A549 (cell line): ENCODE measurements around the gene TOM1L2. TPM values are rescaled to one million over a fixed set of nuclear protein-coding genes. Genes with fewer than 3 reads are reported as not detected.
"Not testable (repeated sequence)": the region's sequence is repeated elsewhere in the genome, so short reads cannot be mapped to it uniquely, and the experiment has no call there.

ENCODE experiments used
- ATAC-seq, 2 experiments: fragments of 200-7000 bp in 1 of 2; fragments of >200 bp in 1 of 2; cut with Nextera tagmentation in 1 of 2; cut with Tn5 transposase in 1 of 2; 3 replicates each; pipeline versions ENCODE4 v1.8.0 to v1.9.1; 2018 to 2020; ENCODE audit warnings: mild to moderate bottlenecking in 1 of 2, moderate library complexity in 1 of 2
- CTCF ChIA-PET: fragments of 300-600 bp; sonication (Branson Sonifier 250); formaldehyde crosslinking; extraction: SDS; loops from one replicate; lab custom pipeline; 2021; ENCODE audit warnings: antibody characterized with exemption, inconsistent platforms; lab: Yijun Ruan, JAX
- POLR2A ChIA-PET: fragments of 350-600 bp; formaldehyde crosslinking; extraction: SDS; loops from one replicate; lab custom pipeline; 2021; ENCODE audit warnings: antibody characterized with exemption, inconsistent platforms; lab: Yijun Ruan, JAX
- DNase-seq, 2 experiments: peaks; one replicate each; pipeline versions ENCODE4 v3.0.0 to v3.0.0-alpha.2; 2011 to 2016; ENCODE audit warnings: low read depth in 1 of 2, low spot score in 1 of 2
- FAIRE-seq: peaks from 2 replicates; lab custom pipeline; 2011; peaks lifted over from hg19 to GRCh38; lab: Jason Lieb, UNC
- H3K27ac ChIP-seq, 2 experiments: fragments of >200 bp; sonication (Bioruptor Twin); formaldehyde crosslinking; 3 replicates each; pipeline ENCODE4 v1.5.1; 2016 to 2017
- H3K4me1 ChIP-seq: fragments of >200 bp; sonication (Bioruptor Twin); formaldehyde crosslinking; 3 replicates; pipeline ENCODE4 v1.6.1; 2016
- H3K4me2 ChIP-seq: fragments of >200 bp; sonication (Bioruptor Twin); formaldehyde crosslinking; 3 replicates; pipeline ENCODE4 v1.6.1; 2016
- H3K4me3 ChIP-seq: fragments of >200 bp; sonication (Bioruptor Twin); formaldehyde crosslinking; 3 replicates; pipeline ENCODE4 v1.5.1; 2016
- H3K9me3 ChIP-seq: fragments of >200 bp; sonication (Bioruptor Twin); formaldehyde crosslinking; 3 replicates; pipeline ENCODE4 v1.6.1; 2016
- CHD2 ChIP-seq: fragments of 150-350 bp; IDR thresholded peaks from 2 replicates; pipeline ENCODE4 v1.6.1; 2014; ENCODE audit warnings: low read length; ENCODE audit not compliant: partially characterized antibody
- CHD4 ChIP-seq: fragments of 200-600 bp; sonication (generic); IDR thresholded peaks from 2 replicates; pipeline ENCODE4 v1.6.1; 2016; ENCODE audit warnings: antibody characterized with exemption, mild to moderate bottlenecking, borderline replicate concordance
- CTCF ChIP-seq: fragments of >200 bp; sonication (Bioruptor Twin); formaldehyde crosslinking; IDR thresholded peaks from 3 replicates; pipeline ENCODE4 v1.5.1; 2016
- EHF ChIP-seq: fragments of 250-450 bp; sonication (Bioruptor Pico); IDR thresholded peaks from 2 replicates; pipeline ENCODE4 v1.5.0; 2020; ENCODE audit warnings: mild to moderate bottlenecking
- EHMT2 ChIP-seq: fragments of 200-600 bp; sonication (generic); IDR thresholded peaks from 2 replicates; pipeline ENCODE4 v1.6.1; 2016; ENCODE audit warnings: antibody characterized with exemption, low read depth, mild to moderate bottlenecking, moderate library complexity
- EP300 ChIP-seq, 2 experiments: fragments of >200 bp; sonication (Bioruptor Twin); formaldehyde crosslinking; IDR thresholded peaks; 2 replicates in 1 of 2; 3 replicates in 1 of 2; pipeline ENCODE4 v1.6.1; 2016 to 2017
- FOSL2 ChIP-seq, 2 experiments: fragments of 450-650 bp in 1 of 2; fragments of >200 bp in 1 of 2; sonication (Bioruptor Twin) in 1 of 2; formaldehyde crosslinking; IDR thresholded peaks; 2 replicates each; pipeline versions ENCODE4 v1.5.0 to v1.6.1; 2016 to 2020; ENCODE audit warnings: mild to moderate bottlenecking in 1 of 2, moderate library complexity in 1 of 2
- HEYL ChIP-seq: fragments of 250-450 bp; sonication (Bioruptor Pico); IDR thresholded peaks from 2 replicates; pipeline ENCODE4 v1.8.0; 2021; ENCODE audit warnings: mild to moderate bottlenecking, moderate library complexity
- HMGXB4 ChIP-seq: fragments of 250-450 bp; sonication (Bioruptor Pico); IDR thresholded peaks from 2 replicates; pipeline ENCODE4 v1.5.0; 2021; ENCODE audit warnings: mild to moderate bottlenecking, moderate library complexity, borderline replicate concordance
- KDM1A ChIP-seq: fragments of 200-600 bp; sonication (generic); IDR thresholded peaks from 2 replicates; pipeline ENCODE4 v1.6.1; 2016; ENCODE audit warnings: low read depth, mild to moderate bottlenecking
- MAZ ChIP-seq: fragments of 150-350 bp; IDR thresholded peaks from 2 replicates; pipeline ENCODE4 v1.6.1; 2014; ENCODE audit warnings: antibody characterized with exemption, low read depth, low read length, borderline replicate concordance
- MYC ChIP-seq: IDR thresholded peaks from 2 replicates; pipeline ENCODE4 v1.6.1; 2012; ENCODE audit warnings: mild to moderate bottlenecking, inconsistent platforms, low read length, improper control_type of control experiment, borderline replicate concordance
- NFE2L2 ChIP-seq: fragments of 150-350 bp; conservative IDR thresholded peaks from 2 replicates; pipeline ENCODE4 v1.6.1; 2014; ENCODE audit warnings: low read length
- NR3C1 ChIP-seq: fragments of >200 bp; sonication (Bioruptor Twin); formaldehyde crosslinking; IDR thresholded peaks from 3 replicates; pipeline ENCODE4 v1.6.1; 2017
- PBX3 ChIP-seq: IDR thresholded peaks from 2 replicates; pipeline ENCODE4 v1.6.1; 2012
- PHF8 ChIP-seq: fragments of 200-600 bp; sonication (generic); IDR thresholded peaks from 2 replicates; pipeline ENCODE4 v1.6.1; 2016; ENCODE audit warnings: low read depth, mild to moderate bottlenecking, antibody characterized with exemption, moderate library complexity, borderline replicate concordance
- POLR2A ChIP-seq: IDR thresholded peaks from 2 replicates; pipeline ENCODE4 v1.6.1; 2012; ENCODE audit warnings: mild to moderate bottlenecking, low read length
- RFX5 ChIP-seq: fragments of 450-650 bp; IDR thresholded peaks from 2 replicates; pipeline ENCODE4 v1.7.1; 2014; ENCODE audit warnings: antibody characterized with exemption, mild to moderate bottlenecking, moderate library complexity
- ZNF302 ChIP-seq: fragments of 250-450 bp; sonication (Bioruptor Pico); IDR thresholded peaks from 2 replicates; pipeline ENCODE4 v1.9.0; 2021; ENCODE audit warnings: inconsistent platforms, mild to moderate bottlenecking, moderate library complexity
- ZSCAN20 ChIP-seq: fragments of 250-450 bp; sonication (Bioruptor Pico); IDR thresholded peaks from 2 replicates; pipeline ENCODE4 v1.8.0; 2022; ENCODE audit warnings: mild to moderate bottlenecking, moderate library complexity
- WGBS: methylation state at CpG from one replicate; pipeline ENCODE4 v1.1.6; 2017; ENCODE audit errors: missing lambda C conversion rate; 5-methylcytosine and 5-hydroxymethylcytosine counted together
- polyA plus RNA-seq, 4 experiments: library from polyadenylated mRNA; depleted of rRNA in 3 of 4; stranded (reverse); fragments of >200 nt; fragmentation: RNase III in 1 of 4; extraction: RNeasy Plus Mini Kit Qiagen cat#74134 plus additional on column Dnase treatment in 1 of 4; gene quantifications; 2 replicates in 3 of 4; 3 replicates in 1 of 4; pipeline ENCODE4 v1.2.3, GENCODE V29; 2011 to 2017

Gene TOM1L2
- polyA plus RNA-seq, 2 of the 4 experiments (the other 2 are of a cell fraction), result 19.2 to 24.7 TPM

GRCh38 chr17:17940441-17940911, 31.7 kb downstream of the TOM1L2 start:
- CTCF ChIA-PET, result interaction anchor here (1.0 to 2.7 kb wide), 6 partner anchors 9 to 49 kb away, joined by 3 to 14 read pairs (median 4); partner anchors contain the start of genes DRC3 and TOM1L2
- DNase-seq, result no peak
- WGBS, result 79% methylated on average over 3 of the region's 3 CpGs
- H3K4me3 ChIP-seq, result no peak overlapping the region
- peak overlapping the region; percentile 27; the same call in 2 of the 3 replicates for H3K4me2 ChIP-seq
- FAIRE-seq, result no peak
- peaks cover 64% of the 10 kb centered on the region for H3K4me1 ChIP-seq
- POLR2A ChIA-PET, result no interaction called here
- 0 out of 6 replicates have a peak, but pooled peaks of 1 of the 2 experiments have one; percentile 19 for ATAC-seq
- H3K27ac ChIP-seq, result peak overlapping the region in 1 of 2 experiments; percentile 10; a peak in 1 of 6 replicates
- H3K9me3 ChIP-seq, result no peaks in the 10 kb centered on the region
- TF ChIP-seq PBX3, result no peak
- TF ChIP-seq NR3C1, result no peak
- TF ChIP-seq POLR2A, result no peak
- no peak for TF ChIP-seq RFX5
- no peak for TF ChIP-seq KDM1A
- TF ChIP-seq PHF8, result no peak
- no peak for TF ChIP-seq EHF
- no peak for TF ChIP-seq ZSCAN20 (CRISPR knock-in tag)
- TF ChIP-seq CHD4, result no peak
- no peak for TF ChIP-seq FOSL2 (IDR thresholded peaks at IDR 0.05)
- TF ChIP-seq FOSL2 (CRISPR knock-in tag; IDR thresholded peaks at IDR 0.05), result no peak
- no peak for TF ChIP-seq EP300 (IDR thresholded peaks at IDR 0.05)
- no peak for TF ChIP-seq CHD2
- TF ChIP-seq CTCF, result no peak
- no peak for TF ChIP-seq NFE2L2
- TF ChIP-seq EHMT2, result no peak
- TF ChIP-seq MYC, result no peak
- no peak for TF ChIP-seq MAZ

GRCh38 chr17:17939941-17940340, 32.3 kb downstream of the TOM1L2 start:
- FAIRE-seq, ATAC-seq, H3K27ac ChIP-seq, DNase-seq, H3K4me3 ChIP-seq, H3K4me2 ChIP-seq, H3K9me3 ChIP-seq, POLR2A ChIA-PET: not testable (repeated sequence)
- CTCF ChIA-PET, result interaction anchor here (0.6 to 2.7 kb wide), 6 partner anchors 8 to 1275 kb away, joined by 3 to 14 read pairs (median 4); partner anchors contain the start of genes DRC3 and TOM1L2
- 94% methylated on average over 7 of the region's 7 CpGs for WGBS
- H3K4me1 ChIP-seq, result peaks cover 64% of the 10 kb centered on the region

- FAIRE-seq, result no peak
- DNase-seq, result no peak
- TF ChIP-seq ZNF302 (CRISPR knock-in tag) (no peak), HEYL (CRISPR knock-in tag) (no peak), CHD4 (no peak), HMGXB4 (no peak)
- TF ChIP-seq, all 56 proteins: peak for 0
- POLR2A ChIA-PET, result interaction anchor here (0.7 kb wide), 1 partner anchor 104 kb away, joined by 5 read pairs; no protein-coding TSS in a partner anchor
- H3K4me1 ChIP-seq, result peaks cover 64% of the 10 kb centered on the region
- WGBS, result 92% methylated on average over 8 of the region's 8 CpGs
- no peaks in the 10 kb centered on the region for H3K9me3 ChIP-seq
- ATAC-seq, result no peak
- CTCF ChIA-PET, result interaction anchor here (0.7 to 2.4 kb wide), 6 partner anchors 8 to 95 kb away, joined by 3 to 7 read pairs (median 5); no protein-coding TSS in a partner anchor
- H3K4me3 ChIP-seq, result no peak overlapping the region
- H3K27ac ChIP-seq, result no peak overlapping the region; a peak in 1 of 6 replicates
- H3K4me2 ChIP-seq, result no peak overlapping the region
These were observed 33.7 kb downstream of the TOM1L2 start for GRCh38 chr17:17938388-17939107.
